T47D (cell line): ENCODE data around the gene OR51E1.

Experiments used
- DNase-seq, 2 experiments: peaks; one replicate each; pipeline versions ENCODE4 v3.0.0 to v3.0.0-alpha.2; 2011 to 2012; ENCODE audit warnings: low read depth in 1 of 2, low spot score in 1 of 2
- JUND ChIP-seq: IDR thresholded peaks from 2 replicates; pipeline ENCODE4 v1.6.1; 2012; ENCODE audit warnings: low read depth
- in situ Hi-C: cut with HindIII; loops from 2 replicates; pipeline ENCODE4 v1.10.0; 2016; ENCODE audit warnings: low sequenced_read_pairs, low pct_unique_long_range_greater_than_20kb

The OR51E1 gene, protein sequence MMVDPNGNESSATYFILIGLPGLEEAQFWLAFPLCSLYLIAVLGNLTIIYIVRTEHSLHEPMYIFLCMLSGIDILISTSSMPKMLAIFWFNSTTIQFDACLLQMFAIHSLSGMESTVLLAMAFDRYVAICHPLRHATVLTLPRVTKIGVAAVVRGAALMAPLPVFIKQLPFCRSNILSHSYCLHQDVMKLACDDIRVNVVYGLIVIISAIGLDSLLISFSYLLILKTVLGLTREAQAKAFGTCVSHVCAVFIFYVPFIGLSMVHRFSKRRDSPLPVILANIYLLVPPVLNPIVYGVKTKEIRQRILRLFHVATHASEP

DNA sequence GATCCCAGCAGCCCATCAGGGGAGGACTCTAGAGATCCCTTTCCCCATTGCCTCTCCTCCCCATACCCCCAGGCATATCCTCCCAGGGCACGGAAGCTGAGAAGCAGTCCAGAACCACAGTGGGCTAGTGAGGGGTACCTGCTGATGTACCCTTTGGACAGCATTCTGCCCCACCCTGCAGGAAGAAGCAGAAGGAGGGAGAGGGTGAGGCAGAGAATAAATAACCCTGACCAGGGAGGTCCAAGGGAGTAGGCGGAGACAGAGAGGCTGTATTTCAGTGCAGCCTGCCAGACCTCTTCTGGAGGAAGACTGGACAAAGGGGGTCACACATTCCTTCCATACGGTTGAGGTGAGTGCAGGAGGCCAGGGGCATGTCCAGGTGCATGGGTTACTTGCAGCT is at the start of gene OR51E1:
TSS of gene OR51E1 (plus strand) at position 301 of the 400 bp plus-strand sequence. CDS start 8,545 bp downstream, outside the sequence.
- no peak for TF ChIP-seq JUND
- in situ Hi-C loops: no loop called here
- no peak for DNase-seq

DNA sequence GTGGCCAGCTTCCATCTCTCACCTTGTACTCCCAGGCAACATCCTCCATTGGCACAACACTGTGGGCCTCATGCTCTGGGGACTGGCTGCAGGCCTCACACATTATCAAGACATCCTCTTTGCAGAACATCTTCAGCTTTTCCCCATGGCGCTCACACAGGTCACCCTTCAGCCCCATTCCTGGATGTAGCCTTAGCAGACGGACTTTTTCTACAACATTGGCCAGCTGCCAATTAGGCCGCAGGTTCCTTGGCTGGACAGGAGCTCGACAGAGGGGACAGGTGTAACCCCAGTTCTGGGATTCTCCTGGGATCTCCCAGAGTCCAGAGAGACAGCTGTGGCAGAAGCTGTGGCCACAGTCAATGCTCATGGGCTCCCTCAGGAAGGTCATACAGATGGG is 38.7 kb upstream of the OR51E1 start:
- in situ Hi-C loops: no loop called here
- no peak for TF ChIP-seq JUND
- no peak for DNase-seq

DNA sequence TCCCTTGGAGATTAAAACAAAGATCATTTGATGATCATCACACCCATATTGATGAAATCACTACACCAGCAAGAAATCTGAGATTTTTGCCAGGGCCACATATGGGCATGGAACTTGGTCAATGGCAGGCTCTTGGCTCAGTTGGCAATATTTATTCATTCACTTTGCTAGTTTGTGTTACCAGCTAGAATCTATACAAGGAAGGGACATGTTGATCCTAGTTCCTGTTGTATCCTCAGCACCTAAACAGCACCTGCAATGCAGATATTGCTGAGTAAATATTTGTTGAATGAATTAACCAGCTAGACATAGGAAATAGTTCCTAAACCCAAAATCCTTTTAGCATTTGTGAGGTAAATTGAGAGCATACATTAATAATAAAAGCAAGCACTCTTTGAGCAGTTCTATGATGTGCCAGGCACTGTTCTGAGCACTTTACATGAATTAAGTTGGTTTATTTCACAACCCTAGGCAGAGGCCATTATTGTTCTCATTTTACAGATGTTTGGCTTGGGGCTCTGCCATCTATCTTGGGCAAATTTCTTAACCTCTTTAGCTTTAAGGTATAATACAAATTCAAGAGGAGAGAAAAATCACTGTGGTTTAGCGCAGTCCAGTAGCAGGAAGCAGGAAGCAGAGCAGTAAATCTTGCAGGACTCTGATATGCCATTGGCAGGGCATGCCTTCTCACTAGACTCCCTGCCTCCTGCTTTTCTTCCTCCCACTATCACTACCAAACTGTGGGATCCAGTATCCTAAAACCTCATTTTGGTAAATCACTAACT is 37.4 kb upstream of the OR51E1 start:
- in situ Hi-C loops: no loop called here
- peak in 1 of 2 experiments; percentile 22 for DNase-seq
- no peak for TF ChIP-seq JUND

DNA sequence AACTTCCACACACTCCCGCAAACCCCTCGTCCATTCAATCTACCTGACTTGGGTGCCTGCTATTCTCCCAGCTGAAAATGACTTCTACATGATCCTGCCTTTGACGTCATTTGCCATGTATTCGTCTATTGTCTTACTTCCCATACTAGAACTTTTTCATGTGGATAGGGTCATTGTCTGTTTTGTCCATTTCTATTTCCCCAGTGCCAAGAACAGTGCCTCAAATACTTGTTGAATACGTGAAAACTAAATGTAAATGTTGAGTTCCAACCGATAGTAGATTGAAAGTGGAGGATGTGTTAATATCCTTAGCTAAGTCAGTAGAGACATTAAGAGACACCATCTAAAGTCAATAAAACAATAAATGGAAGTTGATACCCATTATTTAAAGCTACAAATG is 36.7 kb upstream of the OR51E1 start:
- no peak for TF ChIP-seq JUND
- DNase-seq: no peak
- in situ Hi-C loops: no loop called here

DNA sequence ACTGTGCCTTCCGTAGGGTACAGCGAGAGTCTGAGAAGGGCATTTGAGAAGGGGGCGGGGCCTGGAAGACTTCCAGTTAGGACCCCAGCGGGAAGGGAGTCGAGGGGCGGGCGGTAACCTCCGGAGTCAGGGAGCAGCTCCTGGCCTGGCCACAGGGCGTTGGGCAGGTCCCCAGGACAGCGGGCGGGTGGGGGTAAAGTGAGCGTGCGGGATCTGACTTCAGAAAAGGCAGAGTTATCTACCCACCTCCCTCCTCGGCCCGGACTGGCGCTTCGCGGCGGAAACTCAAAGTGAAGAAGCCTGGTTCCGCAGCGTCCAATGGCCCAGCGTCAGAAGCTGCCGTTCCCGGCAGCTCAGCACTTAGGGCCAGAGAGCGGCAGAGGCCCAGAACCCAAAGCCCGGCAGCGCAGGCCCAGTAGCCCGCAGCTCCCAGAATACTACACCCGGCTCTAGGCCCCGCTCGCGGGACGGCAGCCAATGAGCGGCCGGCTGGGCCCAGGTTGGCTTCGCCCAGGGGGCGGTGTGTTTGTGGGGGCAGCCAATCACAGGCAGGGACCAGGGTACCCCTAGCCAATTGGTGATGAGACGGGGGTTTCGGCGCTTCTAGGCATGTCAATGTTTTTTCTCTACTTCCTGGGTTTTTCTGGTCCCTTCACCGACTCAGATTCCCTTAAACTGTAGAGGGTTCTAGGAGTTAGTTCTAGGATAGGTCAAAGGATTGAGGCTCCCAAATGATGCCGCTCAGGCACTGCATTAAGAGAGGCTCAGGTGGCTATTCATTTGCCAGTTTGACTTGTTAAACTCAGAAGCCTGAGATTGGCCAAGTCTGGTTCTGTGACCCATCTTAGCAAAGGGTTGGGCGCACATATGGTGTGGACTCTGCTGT is 35.8 kb upstream of the OR51E1 start, which contains the start of gene TRIM68:
TSS of gene TRIM68 (minus strand) at position 451 of the 886 bp plus-strand sequence. CDS start 2,727 bp downstream, outside the sequence.
- no peak for TF ChIP-seq JUND
- in situ Hi-C loops: no loop called here
- DNase-seq: peak; percentile 89 to 93

DNA sequence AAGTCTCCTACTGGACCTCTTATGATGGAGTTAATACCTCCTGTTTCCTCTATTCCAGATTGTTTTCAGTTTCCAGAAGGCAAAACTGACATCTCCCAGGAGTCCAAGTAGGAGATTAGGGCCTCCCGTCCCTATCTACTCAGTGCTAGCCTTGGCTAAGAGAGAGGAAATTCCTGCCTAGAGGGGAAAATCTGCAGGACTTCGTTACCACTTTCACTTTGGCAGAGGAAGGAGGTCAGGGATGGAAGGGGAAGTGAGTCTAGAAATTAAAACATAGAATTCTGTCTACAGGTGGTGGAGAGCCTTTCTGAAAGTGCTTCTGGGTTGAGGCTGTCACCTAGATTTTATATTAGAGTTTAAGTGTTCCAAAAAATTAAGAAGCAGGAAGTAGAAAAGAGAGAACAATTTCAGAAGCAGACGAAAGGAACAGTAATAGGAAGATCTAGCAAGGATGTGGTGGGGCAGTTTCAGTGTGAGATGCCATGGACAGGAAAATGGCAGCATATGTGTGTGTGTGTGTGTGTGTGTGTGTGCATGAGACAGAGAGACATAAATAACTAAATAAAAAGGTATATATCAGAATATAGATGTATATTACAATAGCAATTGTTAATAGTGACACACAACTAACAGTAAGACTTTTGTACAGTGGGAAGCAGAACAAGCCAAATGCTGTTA is 33.4 kb upstream of the OR51E1 start:
- no peak for TF ChIP-seq JUND
- in situ Hi-C loops: no loop called here
- no peak for DNase-seq

DNA sequence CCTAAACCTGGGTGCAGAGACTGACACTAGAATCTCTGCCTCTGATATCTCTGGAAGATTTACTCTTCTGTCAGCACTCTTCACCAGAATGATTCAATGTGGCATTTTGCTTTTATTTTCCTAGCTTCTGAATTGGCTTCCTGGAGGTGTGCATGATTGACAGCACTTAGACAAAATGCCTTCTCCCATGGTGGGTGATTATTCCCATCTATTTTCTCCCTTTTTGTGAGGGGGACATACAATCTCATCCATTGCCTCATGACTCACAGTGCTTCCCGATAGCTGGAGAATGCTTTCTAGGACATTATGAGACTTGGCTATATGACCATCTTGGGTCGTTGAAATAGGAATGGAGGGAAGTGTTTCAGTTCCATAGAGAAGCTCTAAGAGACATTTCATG is 31.8 kb upstream of the OR51E1 start:
- TF ChIP-seq JUND: no peak
- DNase-seq: no peak
- in situ Hi-C loops: no loop called here

DNA sequence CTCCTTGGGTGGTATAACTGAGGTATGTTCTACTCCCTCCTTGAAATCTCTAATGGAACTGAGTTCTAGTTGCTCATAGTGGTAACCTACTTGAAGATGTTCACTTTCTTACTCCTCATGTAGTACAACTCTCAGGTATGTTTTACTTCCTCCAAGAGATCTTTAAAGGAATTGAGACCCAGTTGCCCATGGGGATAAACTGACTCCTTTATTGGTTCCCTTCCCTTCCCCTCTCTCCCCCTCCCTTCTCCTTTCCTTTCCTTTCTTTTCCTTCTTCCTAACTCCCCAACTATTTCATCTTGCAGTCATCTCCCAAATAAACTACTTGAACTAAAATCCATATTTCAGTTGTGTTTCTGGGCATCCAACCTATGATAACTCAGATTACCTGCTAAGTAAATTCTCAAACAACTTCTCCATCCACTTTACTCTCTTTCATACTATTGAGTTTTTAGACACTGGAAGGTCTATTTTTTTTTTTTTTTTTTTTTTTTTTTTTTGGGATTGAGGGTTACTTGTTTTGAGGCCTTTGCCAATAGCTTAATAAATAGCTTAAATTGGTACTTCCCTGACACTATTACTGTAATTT is 27.8 kb upstream of the OR51E1 start:
- DNase-seq: no peak
- TF ChIP-seq JUND: no peak
- in situ Hi-C loops: no loop called here

DNA sequence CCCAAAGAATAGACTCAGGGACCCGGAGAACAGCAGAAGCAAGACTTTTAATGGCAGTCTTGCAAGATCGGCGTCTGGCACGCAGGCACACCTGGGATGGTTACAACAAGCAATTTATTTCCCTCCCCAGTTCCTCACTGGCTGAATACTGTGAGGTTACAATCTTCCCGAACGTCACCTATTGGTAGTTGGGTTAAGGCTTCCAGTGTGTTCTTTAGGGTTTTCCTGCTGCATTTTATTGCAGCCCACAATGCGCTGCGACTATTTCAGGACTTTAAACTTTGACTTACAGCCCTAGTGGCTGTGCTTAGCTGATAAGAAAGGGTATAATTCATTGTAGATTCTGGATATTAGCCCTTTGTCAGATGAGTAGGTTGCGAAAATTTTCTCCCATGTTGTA is 24.3 kb upstream of the OR51E1 start:
- TF ChIP-seq JUND: no peak
- peak in 1 of 2 experiments; percentile 8 for DNase-seq
- in situ Hi-C loops: no loop called here

DNA sequence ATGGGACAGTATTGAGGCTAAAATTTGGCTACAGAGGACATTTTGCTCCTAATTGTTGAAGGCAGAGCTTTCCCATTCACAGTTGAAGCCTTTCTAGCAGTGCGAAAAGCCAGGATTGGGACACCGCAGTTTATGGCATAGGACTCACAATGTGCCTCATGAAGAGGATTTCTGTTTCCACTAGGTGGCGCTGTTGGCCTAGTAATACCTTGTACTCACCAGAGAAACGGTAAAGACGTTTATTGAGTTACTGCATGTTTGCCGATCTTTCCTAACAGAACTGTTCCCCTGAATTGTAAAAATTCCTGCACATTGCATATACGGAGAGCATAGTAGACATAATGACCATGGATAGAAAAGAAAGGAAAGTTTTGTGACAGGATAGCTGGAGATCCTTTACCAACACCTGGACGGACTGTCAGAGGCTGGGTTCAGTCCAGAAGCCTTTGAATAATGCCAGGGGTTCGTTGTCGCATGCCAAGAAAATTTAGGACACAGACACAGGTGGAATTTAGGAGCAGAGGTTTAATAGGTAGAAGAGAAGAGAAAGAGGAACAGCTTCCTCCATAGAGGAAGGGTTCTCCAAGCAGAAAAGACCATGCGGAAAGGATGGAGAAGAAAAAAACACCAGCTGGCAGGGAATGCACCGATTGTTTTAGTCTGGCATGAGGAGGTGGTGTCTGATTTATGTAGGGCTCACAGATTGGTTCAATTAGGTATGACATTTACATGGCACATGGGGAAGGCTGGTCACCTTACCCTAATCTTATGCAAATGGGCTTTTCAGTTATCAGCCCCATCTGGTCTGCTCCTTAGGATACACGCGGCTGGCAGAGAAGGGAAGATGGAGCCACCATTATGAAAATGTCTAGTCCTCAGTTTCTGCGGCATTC is 17.3 kb upstream of the OR51E1 start:
- in situ Hi-C loops: no loop called here
- TF ChIP-seq JUND: no peak
- peak in 1 of 2 experiments; percentile 85 for DNase-seq

DNA sequence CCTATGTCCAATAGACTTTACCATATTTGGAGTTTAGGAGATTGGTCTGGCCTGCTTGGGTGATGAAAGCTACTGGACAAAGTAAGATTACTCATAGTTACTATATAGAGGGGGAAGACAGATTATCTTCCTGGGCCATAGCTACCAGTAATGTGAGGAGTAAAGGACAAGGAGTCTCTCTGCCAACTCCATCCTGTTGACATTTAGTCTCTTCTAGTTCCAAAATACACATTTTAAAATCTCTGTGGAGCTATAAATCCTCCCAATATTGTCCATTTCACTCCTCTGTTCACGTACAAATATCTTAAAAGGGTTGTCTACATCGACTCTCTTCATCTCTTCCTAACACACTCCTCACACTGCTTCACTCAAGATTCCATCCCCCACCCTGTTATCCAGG is 7.6 kb upstream of the OR51E1 start:
- no peak for DNase-seq
- in situ Hi-C loops: no loop called here
- TF ChIP-seq JUND: no peak
